NCI-H460 (cell line): Measurements from ENCODE around the gene HSD11B1L. TPM values are rescaled to one million over a fixed set of nuclear protein-coding genes. Genes with fewer than 3 reads are reported as not detected.
"Not testable (repeated sequence)": the region's sequence is repeated elsewhere in the genome, so short reads cannot be mapped to it uniquely, and the experiment has no call there.

Experiments used
- DNase-seq: peaks from one replicate; pipeline ENCODE4 v3.0.0-alpha.2; 2016; ENCODE audit warnings: low read depth; ENCODE audit errors: extremely low read depth
- total RNA-seq: library from RNA; depleted of rRNA; stranded (reverse); fragments of >200 nt; shearing (Covaris generic); gene quantifications from 2 replicates; pipeline ENCODE4 v1.2.3, GENCODE V29; 2014

Gene HSD11B1L
- total RNA-seq, 1 experiment from 2014 or later: 2.3 TPM

GRCh38 chr19:5686647-5687359, 6.0 kb downstream of the HSD11B1L start:
- peak; percentile 92 for DNase-seq

- DNase-seq: no peak
Observed at GRCh38 chr19:5687360-5688198, 6.8 kb downstream of the HSD11B1L start.

GRCh38 chr19:5688262-5688881, 7.5 kb downstream of the HSD11B1L start:
- DNase-seq: not testable (repeated sequence)

GRCh38 chr19:5690125-5690954, 9.5 kb downstream of the HSD11B1L start, which contains the start of gene RPL36:
TSS of gene RPL36 (plus strand) at chr19:5690295. CDS start at chr19:5690508, 213 bp downstream.
- peak; percentile 94 for DNase-seq

GRCh38 chr19:5690955-5691821, 10.4 kb downstream of the HSD11B1L start:
- DNase-seq: no peak

GRCh38 chr19:5691822-5692722, 11.2 kb downstream of the HSD11B1L start:
- DNase-seq: no peak

- no peak for DNase-seq
Observed at GRCh38 chr19:5692723-5693194, 11.9 kb downstream of the HSD11B1L start.

GRCh38 chr19:5693195-5694166, 12.7 kb downstream of the HSD11B1L start:
- no peak for DNase-seq

GRCh38 chr19:5694167-5694955, 13.5 kb downstream of the HSD11B1L start:
- no peak for DNase-seq

GRCh38 chr19:5694956-5695648, 14.3 kb downstream of the HSD11B1L start:
- DNase-seq: no peak

- no peak for DNase-seq
Observed at GRCh38 chr19:5695649-5696195, 14.9 kb downstream of the HSD11B1L start.

- no peak for DNase-seq
Observed at GRCh38 chr19:5696196-5697021, 15.6 kb downstream of the HSD11B1L start.

- DNase-seq: no peak
Observed at GRCh38 chr19:5697022-5697889, 16.4 kb downstream of the HSD11B1L start.
